Suprapubic skin (tissue), 3 donors: ENCODE data around the gene PYGL.

Experiments
- POLR2A ChIP-seq, 2 donors: fragments of 450-650 bp; IDR thresholded peaks; one replicate each; pipeline ENCODE4 v1.6.1; 2017; ENCODE audit warnings: antibody characterized with exemption in 2 of 2, mild to moderate bottlenecking in 2 of 2, moderate library complexity in 2 of 2
- TF ChIP-seq, protein P1 (sequence below), 2 donors: fragments of 200-600 bp in 1 of 2; fragments of 450-650 bp in 1 of 2; sonication (generic) in 1 of 2; IDR thresholded peaks; one replicate each; pipeline ENCODE4 v1.5.1; 2016 to 2019; ENCODE audit warnings: antibody characterized with exemption in 2 of 2, mild to moderate bottlenecking in 1 of 2, moderate library complexity in 1 of 2

DNA sequence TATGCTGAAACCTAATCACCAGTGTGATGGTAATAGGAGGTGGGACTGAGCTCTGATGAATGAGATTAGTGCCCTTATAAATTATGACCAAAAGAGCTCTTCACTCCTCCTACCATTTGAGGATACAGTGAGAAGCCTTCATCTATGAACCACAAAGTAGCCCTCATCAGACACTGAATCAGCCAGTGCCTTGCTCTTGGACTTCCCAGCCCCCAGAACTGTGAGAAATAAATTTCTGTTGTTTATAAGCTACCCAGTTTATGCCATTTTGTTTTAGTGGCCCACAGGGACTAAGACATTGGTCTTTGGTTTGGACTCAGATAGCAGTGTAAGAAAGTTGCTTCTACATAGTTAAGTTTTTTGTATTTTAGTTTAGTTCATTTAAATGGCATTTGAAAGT lies 39.6 kb downstream of the PYGL start:
- TF ChIP-seq, protein P1, sequence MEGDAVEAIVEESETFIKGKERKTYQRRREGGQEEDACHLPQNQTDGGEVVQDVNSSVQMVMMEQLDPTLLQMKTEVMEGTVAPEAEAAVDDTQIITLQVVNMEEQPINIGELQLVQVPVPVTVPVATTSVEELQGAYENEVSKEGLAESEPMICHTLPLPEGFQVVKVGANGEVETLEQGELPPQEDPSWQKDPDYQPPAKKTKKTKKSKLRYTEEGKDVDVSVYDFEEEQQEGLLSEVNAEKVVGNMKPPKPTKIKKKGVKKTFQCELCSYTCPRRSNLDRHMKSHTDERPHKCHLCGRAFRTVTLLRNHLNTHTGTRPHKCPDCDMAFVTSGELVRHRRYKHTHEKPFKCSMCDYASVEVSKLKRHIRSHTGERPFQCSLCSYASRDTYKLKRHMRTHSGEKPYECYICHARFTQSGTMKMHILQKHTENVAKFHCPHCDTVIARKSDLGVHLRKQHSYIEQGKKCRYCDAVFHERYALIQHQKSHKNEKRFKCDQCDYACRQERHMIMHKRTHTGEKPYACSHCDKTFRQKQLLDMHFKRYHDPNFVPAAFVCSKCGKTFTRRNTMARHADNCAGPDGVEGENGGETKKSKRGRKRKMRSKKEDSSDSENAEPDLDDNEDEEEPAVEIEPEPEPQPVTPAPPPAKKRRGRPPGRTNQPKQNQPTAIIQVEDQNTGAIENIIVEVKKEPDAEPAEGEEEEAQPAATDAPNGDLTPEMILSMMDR (IDR thresholded peaks at IDR 0.05): no peak
- TF ChIP-seq POLR2A (IDR thresholded peaks at IDR 0.05): no peak
